GM12872 (cell line): ENCODE data around the gene CCNF.

Experiments
- CTCF ChIP-seq: IDR thresholded peaks from 3 replicates; pipeline ENCODE4 v1.5.1; 2011; ENCODE audit warnings: low read depth, mild to moderate bottlenecking, low read length, moderate library complexity; ENCODE audit not compliant: insufficient read depth

CCNF gene

GRCh38 chr16:2392025-2392424, 37.2 kb upstream of the CCNF start:
- no peak for TF ChIP-seq CTCF

GRCh38 chr16:2398520-2398919, 30.7 kb upstream of the CCNF start:
- no peak for TF ChIP-seq CTCF

GRCh38 chr16:2404099-2404498, 25.1 kb upstream of the CCNF start:
- TF ChIP-seq CTCF, result no peak

- TF ChIP-seq CTCF, result no peak
Measured at GRCh38 chr16:2415085-2415484, 14.2 kb upstream of the CCNF start.

GRCh38 chr16:2420035-2420434, 9.2 kb upstream of the CCNF start:
- TF ChIP-seq CTCF, result no peak

GRCh38 chr16:2422123-2422867, 7.0 kb upstream of the CCNF start:
- TF ChIP-seq CTCF, result no peak

GRCh38 chr16:2424061-2425007, 4.9 kb upstream of the CCNF start:
- TF ChIP-seq CTCF, result no peak
